DMS153 (cell line): ENCODE data around the gene BCAT1.

ENCODE experiments used
- DNase-seq: peaks from one replicate; lab custom pipeline; 2025; lab: John Stamatoyannopoulos, UW

The BCAT1 gene

DNA sequence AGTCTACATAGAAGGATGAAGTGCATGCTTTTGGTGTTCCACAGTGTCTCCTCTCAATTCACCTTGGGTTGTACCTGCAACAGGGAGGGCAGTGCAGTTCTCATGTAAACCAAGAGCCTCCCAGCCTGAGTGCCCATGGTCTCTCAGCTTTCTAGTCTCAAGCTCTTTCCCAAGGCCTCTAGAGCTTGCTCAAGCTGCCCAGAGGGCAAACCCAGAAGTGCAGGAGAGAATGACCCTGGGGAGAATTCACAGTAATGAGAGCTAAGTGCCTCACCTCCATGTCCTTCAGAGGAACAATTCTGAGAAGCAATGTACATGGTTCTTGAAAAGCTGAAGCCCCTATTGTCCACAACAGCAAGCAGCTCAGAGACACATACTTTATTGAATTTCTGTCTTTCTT, 180.5 kb downstream of the BCAT1 start:
- no peak for DNase-seq

DNA sequence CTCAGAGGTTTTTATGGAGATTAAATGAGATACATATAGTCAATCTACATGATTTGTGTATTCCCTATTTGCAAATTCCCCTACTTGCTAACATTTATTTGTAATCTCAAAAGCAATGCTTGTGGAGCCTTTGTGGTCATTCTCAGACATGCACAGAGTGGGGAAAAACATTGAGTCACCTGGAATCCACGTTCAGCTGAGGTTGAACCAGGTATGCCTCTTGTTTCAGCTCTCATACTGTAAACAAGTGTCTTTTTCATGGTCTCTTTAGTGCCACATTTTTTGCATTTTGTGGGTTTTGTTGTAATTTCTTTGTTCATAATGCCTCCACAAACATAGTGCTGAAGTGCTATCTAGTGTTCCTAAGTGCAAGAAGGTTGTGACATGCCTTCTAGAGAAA, 181.9 kb downstream of the BCAT1 start:
- no peak for DNase-seq

DNA sequence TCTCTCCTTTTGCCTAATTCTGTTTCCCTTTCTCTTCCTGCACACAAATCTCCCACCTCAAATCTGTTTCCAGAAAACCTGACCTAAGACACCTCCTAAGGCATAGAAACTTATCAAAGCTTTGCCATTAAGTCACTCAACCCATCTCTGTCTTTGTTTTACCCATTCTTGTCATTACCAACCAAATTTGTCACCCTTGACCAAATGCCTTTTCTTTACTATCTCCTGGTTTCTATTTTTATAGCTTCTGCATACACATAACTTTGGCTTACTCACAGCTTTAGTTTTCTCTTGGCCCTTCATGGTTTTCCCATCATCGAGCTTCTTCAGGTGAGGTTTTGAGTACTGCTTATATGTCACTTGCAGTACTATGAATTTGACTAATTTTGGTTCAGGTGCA, 184.2 kb downstream of the BCAT1 start:
- DNase-seq, result no peak

DNA sequence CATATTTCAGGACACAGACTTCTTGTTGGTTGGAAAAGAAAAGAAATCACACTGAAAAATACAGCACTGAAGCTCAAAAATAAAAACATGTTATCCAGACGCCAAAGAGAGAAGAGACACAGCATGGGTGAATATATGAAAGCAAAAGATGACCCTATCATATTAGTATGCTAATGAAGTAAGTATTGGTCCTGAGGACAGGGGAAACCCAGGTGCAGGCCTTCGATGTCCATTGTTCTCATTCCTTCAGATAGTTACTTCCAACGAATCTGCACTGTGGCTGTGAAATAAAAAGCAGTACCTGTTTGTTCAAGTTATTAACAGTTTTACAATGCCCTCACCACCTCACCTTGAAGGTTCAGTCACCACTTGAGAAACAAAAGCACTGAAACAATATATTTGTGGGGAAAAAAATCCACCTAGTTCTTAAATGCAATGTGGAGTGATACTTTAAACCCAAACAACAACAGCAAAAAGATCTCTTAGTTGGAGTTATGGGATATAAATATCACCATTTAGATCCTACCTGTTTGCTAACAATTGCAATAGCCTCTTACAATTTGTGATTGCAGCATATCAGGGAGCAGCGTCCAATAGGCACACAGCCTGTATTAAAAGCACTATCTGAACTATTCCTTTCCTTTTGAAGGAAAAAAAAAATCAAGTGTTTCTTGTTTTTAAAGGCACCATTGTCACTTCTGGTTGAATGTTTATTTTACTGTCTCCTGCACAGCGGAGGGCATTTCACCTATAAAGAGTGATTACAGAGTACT, 188.1 kb downstream of the BCAT1 start:
- peak; percentile 37 for DNase-seq

DNA sequence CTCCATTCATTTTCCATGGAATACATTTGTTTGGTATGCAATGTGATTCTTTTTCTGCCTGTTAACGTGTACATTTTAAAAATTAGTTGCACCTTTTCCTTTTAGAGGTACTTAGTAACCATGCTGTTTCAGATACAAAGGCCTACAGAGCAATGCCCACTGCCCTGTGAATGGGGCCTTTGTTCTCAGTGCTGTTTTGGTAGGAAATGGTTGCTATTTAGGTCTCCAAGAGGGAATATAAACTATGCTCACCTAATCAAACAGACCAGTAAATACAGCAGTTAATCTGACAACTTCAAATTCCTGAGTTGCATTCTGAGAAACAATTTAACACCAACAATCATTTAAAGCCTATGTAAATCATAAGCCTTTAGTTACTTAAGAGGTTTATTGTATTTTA, 188.7 kb downstream of the BCAT1 start:
- peak; percentile 6 for DNase-seq
